GM19455 (cell line): ENCODE results near the gene ARHGEF10L.
"Not testable (repeated sequence)": the region's sequence is repeated elsewhere in the genome, so short reads cannot be mapped to it uniquely, and the experiment has no call there.

Source experiments
- ATAC-seq: cut with Tn5 transposase; IDR thresholded peaks from one replicate; pipeline ENCODE4 v1.9.1; 2021; ENCODE audit not compliant: unreplicated experiment

Gene ARHGEF10L, protein sequence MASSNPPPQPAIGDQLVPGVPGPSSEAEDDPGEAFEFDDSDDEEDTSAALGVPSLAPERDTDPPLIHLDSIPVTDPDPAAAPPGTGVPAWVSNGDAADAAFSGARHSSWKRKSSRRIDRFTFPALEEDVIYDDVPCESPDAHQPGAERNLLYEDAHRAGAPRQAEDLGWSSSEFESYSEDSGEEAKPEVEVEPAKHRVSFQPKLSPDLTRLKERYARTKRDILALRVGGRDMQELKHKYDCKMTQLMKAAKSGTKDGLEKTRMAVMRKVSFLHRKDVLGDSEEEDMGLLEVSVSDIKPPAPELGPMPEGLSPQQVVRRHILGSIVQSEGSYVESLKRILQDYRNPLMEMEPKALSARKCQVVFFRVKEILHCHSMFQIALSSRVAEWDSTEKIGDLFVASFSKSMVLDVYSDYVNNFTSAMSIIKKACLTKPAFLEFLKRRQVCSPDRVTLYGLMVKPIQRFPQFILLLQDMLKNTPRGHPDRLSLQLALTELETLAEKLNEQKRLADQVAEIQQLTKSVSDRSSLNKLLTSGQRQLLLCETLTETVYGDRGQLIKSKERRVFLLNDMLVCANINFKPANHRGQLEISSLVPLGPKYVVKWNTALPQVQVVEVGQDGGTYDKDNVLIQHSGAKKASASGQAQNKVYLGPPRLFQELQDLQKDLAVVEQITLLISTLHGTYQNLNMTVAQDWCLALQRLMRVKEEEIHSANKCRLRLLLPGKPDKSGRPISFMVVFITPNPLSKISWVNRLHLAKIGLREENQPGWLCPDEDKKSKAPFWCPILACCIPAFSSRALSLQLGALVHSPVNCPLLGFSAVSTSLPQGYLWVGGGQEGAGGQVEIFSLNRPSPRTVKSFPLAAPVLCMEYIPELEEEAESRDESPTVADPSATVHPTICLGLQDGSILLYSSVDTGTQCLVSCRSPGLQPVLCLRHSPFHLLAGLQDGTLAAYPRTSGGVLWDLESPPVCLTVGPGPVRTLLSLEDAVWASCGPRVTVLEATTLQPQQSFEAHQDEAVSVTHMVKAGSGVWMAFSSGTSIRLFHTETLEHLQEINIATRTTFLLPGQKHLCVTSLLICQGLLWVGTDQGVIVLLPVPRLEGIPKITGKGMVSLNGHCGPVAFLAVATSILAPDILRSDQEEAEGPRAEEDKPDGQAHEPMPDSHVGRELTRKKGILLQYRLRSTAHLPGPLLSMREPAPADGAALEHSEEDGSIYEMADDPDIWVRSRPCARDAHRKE (N-terminal part only)

DNA sequence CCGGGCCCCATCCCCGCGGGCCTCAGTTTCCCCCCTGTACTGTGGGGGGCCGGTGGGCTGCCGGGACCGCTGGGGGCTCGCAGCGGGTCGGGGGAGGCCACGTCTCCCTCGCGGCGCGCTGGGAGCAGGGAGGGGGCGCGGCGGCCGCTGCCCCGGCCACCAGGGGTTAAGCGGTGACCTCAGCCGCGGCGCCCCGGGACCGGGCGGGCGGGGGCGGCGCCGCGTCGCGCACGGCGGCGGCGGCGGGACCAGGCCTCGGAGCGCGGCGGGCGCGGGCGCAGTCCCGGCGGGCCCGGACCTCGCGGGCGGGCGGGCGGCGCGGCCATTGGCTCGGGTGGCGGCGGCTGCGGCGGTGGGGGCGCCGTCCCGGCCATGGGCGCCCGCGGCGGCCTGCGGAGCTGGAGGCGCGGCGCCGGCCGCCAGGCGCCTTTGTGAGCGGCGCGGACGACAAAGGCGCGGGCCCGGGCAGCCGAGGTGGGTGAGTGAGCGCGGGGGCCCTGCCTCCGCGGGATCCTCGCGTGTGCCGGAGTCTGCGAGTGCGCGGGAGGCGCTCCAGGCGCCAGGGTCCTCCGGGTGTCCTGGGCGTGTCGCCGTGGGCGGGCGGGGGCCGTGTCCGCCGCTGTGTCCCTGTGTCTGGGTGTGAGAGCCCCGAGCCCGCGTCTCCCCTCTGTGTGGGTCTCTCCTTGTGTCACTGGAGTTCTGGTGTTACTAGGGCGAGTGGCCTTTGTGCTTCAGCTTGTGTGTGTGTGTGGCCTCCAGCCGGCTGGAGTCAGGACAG lies at the start of gene ARHGEF10L:
ARHGEF10L (plus strand) TSS at position 222 of the 778 bp plus-strand sequence. CDS start 40,898 bp downstream, outside the sequence.
- no peak for ATAC-seq

DNA sequence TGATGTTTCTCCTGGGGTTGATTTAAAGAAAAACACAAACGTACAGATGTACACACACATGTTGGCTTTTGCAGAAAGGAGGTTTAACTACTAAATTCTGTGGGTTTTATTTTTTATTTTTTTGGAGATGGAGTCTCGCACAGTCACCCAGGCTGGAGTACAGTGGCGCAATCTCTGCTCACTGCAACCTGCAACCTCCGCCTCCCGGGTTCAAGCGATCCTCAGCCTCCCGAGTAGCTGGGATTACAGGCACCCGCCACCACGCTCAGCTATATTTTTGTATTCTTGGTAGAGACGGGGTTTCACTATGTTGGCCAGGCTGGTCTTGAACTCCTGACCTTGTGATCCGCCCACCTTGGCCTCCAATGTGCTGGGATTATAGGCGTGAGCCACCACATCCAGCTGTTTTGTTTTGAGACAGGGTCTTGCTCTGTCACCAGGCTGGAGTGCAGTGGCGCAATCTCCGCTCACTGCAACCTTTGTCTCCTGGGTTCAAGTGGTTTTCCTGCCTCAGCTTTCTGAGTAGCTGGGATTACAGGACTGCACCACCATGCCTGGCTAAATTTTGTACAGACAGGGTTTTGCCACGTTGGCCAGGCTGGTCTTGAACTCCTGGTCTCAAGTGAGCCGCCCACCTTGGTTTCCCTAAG lies 49.6 kb upstream of the ARHGEF10L start:
- ATAC-seq = not testable (repeated sequence)

DNA sequence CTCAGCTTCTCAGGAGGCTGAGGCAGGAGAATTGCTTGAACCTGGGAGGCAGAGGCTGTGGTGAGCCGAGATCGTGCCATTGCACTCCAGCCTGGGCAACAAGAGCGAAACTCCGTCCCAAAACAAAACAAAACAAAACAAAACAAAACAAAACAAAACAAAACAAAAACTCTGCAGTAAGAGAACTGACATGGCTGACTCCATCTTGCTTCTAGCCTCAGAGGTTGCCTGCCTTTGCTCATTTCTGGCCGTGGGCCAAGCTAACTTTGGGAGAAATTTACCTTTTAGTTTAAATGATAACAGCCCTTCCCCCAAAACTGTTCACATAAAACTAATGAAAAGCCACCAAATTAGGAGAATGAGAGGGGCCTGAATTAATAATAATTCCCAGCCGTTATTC lies 48.8 kb upstream of the ARHGEF10L start:
- ATAC-seq = not testable (repeated sequence)

DNA sequence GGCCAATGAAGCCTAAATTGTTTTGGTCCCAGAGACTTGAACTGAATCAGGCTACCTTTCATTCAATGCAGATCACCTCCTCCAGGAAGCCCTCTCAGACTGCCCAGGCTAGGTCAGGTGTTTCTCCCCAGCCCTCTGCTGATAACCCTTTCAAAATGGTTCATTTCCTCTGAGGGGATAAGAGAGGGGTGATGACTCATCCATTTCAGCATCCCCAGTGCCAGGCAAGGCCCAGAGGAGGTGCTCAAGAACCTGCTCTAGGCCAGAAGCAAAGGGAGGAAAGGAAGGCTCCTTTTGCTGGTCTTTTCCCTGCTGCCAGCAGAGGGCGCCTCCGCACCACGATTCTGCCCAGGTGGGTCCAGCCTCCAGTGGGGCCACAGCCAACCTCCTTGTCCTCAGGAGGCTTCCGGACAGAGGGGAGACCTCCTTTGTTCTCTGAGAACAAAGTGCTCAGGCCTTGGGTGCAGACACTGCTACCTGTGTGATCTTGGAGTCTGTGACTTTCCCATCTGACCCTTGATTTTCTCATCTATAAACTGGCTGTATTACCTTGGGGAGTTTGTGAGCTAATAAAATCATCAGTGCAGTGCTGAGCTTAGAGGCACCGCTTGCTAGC lies 45.3 kb upstream of the ARHGEF10L start:
- no peak for ATAC-seq

DNA sequence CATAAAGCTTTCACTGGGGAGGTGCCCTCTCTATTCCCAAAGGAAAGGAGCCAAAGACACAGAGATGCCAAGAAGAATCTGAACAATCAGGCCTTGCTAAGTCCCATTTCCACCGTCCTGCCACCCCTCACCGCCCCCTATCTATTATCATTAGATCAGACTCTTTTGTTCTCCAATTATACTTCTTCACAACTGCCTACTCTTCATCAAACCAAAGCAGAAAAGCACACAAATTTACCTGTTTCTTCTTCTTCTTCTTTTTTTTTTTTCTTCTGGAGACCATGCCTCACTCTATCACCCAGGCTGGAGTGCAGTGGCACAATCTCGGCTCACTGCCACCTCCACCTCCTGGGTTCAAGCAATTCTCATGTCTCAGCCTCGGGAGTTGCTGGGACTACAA lies 43.1 kb upstream of the ARHGEF10L start:
- ATAC-seq = no peak

DNA sequence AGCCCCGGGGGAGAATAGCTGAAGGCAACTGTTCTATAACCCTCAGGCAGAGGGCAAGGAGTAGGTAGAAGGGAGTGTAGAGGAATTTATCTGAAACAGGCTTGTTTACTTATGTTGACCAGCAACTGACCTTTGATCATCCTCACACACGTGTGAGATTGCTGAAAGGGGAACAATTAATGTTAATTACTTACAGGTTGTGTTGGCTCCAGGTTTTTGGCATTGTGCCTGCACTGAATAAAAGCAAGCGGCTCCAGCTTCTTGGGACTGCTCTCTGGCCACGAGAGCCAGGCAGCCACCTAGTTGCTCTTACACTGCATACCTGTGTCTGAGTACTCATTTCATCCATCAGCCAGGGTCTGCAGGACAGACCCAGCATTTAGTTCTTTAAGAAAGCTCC lies 41.3 kb upstream of the ARHGEF10L start:
- ATAC-seq = no peak

DNA sequence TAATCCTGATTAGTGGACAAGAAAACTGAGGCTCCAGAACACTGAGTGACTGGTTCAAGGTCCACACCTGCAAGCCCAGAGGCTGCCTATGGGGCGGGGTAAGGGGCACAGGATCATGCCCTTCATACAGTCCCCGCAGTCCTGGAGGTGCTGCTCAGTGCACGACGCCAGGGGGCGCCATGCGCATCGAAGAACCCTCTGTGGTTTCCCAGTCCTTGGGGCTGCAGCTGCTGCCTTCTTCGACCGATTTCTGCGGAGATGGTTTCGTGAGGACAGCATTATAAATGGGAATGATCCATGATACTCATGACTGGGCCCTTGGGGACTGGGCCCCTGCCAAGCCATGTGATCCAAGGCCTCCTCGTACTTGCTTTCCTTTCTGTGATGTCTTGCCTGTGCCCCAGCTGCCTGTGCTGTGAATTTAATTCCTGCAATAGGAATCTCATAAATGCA lies 37.1 kb upstream of the ARHGEF10L start:
- no peak for ATAC-seq

DNA sequence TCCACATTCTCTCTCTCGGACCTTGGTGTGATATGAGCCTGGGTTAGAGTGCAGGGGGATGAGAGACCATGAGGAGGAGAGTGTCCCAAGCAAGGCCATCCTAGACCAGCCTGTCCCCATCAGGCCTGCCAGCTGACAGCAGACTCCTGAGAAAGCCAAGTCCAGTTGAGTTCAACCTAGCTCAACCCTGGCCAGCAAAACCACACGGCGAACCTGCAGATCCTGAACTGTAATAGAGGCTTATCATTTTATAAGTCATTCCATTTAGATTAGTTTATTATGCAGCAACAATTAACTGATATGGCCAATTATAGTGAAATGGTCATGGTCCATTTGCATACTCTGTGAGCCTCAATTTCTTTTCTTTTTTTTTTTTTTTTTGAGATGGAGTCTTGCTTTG lies 36.4 kb upstream of the ARHGEF10L start:
- ATAC-seq = no peak

DNA sequence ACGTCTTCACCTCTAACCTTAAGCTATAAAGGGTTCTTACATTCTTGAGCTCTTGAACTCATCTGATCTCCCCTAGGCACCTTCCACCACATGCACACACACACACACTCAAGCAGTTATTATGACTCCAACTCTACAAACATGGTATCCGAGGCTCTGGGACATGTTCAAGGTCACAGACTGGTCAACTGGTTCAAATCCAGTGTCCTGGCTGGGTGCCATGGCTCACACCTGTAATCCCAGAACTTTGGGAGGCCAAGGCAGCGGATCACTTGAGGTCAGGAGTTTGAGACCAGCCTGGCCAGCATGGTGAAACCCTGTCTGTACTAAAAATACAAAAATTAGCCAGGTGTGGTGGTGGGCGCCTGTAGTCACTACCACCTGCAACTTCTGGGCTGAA lies 32.3 kb upstream of the ARHGEF10L start:
- not testable (repeated sequence) for ATAC-seq

DNA sequence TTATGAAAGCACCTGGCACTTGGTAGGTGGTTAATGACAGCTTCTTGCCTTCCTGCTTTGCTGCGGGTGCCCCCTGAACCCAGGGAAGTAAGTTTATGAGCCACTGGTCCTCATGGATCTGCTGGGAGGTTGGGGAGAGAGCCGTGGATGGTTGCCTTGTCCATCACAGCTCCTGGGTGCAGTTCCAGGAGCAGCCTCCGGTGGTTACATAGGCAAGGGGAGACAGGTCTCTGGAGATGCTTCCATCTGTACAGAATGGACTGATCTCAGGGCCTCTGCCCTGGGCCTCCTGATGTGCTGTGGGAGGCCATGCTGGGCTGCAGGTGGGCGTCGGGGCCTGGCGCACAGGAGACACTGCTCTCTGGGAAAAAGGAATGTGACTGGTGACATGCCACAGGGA lies 31.6 kb upstream of the ARHGEF10L start:
- ATAC-seq = no peak

DNA sequence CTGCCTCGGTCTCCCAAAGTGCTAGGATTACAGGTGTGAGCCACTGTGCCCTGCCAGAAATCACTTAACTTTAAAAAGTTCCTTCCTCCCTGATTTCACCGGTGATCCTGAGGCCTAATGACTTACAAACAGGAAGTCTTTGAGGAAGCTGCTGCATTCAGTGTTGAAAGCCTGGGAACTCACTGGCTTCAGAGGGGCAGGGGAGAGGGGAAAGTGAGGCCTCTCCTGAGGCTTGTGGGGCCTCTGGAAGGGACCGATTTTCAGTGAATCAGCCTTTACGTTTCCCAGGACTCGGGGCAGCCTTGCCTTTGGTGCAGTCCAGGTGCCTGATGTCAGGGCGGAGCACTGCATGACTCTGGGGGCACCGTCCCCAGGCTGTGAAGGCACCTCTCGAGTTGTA lies 30.1 kb upstream of the ARHGEF10L start:
- ATAC-seq = no peak

DNA sequence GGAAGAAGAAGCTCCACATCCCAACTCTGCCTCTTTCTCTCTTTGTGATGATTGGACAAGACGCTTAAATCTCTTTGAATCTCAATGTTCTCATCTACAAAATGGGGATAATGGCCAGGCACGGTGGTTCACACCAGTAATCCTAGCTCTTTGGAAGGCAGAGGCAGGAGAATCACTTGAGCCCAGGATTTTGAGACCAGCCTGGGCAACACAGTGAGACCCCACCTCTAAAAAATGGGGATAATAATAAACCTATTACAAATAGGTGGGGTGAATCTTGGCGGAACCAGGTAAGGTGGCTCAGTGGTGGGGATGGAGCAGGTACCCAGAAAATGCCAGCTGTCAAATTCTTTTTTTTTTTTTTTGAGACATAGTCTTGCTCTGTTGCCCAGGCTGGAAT lies 29.4 kb upstream of the ARHGEF10L start:
- no peak for ATAC-seq

DNA sequence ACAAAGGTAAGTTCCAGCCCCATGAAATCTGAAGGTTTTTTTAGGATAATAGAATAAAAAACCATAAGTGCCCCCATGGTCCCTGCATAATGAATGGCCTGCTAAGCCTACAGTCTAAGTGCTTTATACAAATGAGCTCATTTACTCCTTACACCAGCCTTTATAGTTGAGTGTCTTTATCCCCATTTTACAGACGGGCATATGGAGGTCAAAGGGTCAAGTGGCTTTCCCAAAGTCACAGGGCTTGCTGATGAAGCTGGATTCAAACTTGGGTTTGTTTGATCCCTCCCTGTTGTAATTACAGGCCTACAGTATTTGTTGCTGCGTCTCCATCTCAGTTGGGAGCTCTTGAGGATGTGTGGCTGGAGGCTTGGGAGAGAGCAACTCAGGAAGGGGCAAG lies 28.3 kb upstream of the ARHGEF10L start:
- ATAC-seq = no peak

DNA sequence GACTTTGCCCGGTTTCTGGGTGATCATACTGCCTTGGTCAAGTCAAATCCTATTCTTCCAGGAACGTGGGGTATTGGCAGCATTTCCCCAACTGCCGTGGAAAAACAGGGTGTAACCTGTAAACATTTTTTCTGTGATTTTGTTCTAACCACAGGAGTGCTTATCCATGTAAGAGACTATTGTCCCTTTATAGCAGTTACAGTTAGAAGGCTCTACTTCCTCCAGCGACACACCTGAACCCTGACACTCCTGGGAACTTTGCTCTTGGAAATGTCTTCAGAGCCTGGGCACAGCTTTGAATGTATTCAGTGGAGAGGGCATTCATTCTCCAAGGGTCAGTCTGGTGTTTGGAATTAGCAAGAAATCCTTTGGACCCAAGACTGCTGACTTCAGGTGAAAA lies 26.4 kb upstream of the ARHGEF10L start:
- ATAC-seq = no peak

DNA sequence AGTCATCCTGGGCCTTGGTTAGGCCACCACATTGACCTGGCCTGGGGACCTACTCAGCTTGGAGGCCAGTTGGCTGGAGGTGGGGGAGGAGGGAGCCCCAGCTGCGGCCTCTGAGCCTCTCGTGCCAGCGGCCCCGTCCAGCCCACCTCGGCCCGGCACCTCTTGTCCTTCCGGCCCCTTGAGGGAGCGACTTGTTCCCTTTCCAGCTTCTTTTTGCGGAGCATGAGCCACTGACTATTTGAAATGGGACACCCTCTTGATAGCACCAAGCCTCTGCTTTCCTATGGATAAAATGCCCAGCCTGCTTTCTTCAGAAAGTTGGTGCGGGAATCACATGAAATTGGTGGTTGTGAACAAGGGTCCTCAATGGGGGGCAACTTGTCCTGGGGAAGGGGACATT lies 24.7 kb upstream of the ARHGEF10L start:
- no peak for ATAC-seq

DNA sequence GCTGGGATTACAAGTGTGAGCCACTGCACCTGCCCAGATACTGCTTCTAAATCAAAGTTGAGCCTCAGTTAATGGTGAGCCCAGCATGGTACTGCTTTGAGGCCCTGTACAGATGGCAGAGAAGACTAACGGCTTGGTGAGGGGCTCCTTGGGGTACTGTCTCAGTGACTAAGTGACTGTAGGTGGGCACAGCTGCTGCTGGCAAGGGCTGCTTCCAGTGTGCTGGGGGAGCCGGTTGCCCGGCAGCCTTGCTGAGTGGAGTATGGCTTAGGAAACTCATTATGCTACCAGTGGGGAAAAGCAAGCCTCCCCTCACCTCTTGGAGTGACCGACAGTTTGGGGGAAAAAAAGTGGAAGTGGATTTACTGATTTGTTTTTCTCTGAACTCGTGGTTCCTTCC lies 23.6 kb upstream of the ARHGEF10L start:
- ATAC-seq = no peak

DNA sequence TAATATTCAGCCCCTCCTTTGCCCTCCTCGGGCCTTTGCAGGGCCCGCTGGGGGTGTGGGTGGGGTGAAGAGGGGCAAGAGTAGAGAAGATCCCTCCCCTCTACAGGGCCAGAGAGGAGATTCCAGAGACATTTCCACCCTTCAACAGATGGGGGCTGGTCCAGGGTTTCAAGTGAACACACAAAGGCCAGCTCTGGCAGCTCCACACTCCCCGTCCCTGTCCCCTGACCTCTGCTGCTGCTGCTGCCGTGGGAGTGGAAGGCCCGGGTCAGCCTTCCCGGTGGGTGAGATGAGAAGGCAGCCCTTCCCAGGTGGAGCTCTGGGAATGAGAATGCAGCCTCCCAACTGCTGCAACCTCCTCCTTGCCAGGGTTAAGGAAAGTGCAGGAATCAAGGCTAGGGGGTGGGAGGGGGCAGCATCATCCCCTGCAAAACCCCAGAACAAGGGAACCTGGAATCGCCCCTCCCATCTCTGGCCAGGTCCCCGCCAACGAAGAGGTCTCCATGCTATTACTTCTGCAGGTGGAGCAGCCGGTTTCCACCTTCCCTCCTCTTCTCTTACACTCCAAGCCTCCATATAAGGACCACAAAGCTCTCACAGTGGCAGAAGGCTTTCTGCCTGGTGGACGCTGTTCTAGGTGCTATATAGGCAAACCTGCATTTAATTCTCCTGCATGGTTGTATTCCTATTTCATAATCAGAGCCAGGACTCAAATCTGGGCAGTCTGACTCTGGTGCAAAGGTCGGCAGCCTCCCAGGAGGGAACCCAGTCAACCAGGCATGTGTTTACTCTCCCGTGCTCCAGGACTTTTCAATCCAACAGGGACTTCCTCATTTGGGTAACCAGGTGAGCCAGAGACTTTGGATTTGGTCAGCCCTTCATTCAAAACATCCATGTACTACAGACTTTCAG lies 22.9 kb upstream of the ARHGEF10L start:
- no peak for ATAC-seq

DNA sequence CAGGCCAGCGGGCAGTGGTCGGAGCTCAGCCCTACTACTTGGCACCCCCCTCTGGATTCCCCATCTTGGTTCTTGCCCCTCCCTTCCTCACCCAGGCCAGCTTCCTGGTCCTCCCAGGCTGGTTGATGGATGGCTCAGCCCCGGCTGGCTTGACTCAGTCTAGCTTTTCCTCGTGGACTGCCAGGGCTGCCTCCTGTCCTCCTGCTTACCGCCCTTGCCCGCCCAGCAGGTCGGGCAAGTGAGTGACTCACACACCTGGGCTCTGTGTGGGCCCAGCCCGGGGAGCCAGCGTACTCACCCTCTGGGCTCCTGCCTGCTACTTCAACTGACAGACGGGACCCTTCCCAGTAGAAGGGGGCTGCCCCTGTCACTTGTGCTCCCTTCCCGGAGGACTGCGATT lies 19.5 kb upstream of the ARHGEF10L start:
- no peak for ATAC-seq
